ENCODE measurements around the gene DPP3.

- TF ChIP-seq CTCF (IDR thresholded peaks at IDR 0.05; ENCODE audit: low read depth, low read length, missing input control): no peak
- TF ChIP-seq REST (IDR thresholded peaks at IDR 0.05): no peak
- TF ChIP-seq RXRA (IDR thresholded peaks at IDR 0.05): no peak
- TF ChIP-seq SP1 (IDR thresholded peaks at IDR 0.05): no peak
- no peak for TF ChIP-seq ZBTB33 (IDR thresholded peaks at IDR 0.05)
- no peak for TF ChIP-seq TAF1 (conservative IDR thresholded peaks at IDR 0.05)
- TF ChIP-seq YY1 (IDR thresholded peaks at IDR 0.05): no peak
- no peak for TF ChIP-seq MAX (IDR thresholded peaks at IDR 0.05)
- TF ChIP-seq RAD21 (IDR thresholded peaks at IDR 0.05): no peak
- no peak for TF ChIP-seq JUND (IDR thresholded peaks at IDR 0.05)
Observed at GRCh38 chr11:66471142-66471541, 9.1 kb upstream of the DPP3 start.
